Esophagus muscularis mucosa (tissue), 4 donors: ENCODE results near the gene DYNC2LI1. TPM values are rescaled to one million over a fixed set of nuclear protein-coding genes. Genes with fewer than 3 reads are reported as not detected.

Experiments
- DNase-seq: peaks from one replicate; pipeline ENCODE4 v3.0.0-alpha.2; 2017; ENCODE audit errors: extremely low spot score
- H3K27ac ChIP-seq, 4 donors: fragments of 200-600 bp; sonication (generic); replicated peaks in 1 of 4; 1 replicate in 3 of 4; 2 replicates in 1 of 4; pipeline ENCODE4 v1.5.1; 2016 to 2019; ENCODE audit warnings: mild to moderate bottlenecking in 1 of 4
- H3K27me3 ChIP-seq, 4 donors: fragments of 200-600 bp; sonication (generic); one replicate each; pipeline versions ENCODE4 v1.5.1 to v1.6.0; 2016 to 2019
- H3K36me3 ChIP-seq, 4 donors: fragments of 200-600 bp; sonication (generic); one replicate each; pipeline ENCODE4 v1.5.1; 2016 to 2019
- H3K4me1 ChIP-seq, 4 donors: fragments of 200-600 bp; sonication (generic); one replicate each; pipeline ENCODE4 v1.5.1; 2016 to 2019
- H3K4me3 ChIP-seq, 4 donors: fragments of 200-600 bp; sonication (generic); 1 replicate in 2 of 4; 2 replicates in 2 of 4; pipeline ENCODE4 v1.5.1; 2016 to 2019; ENCODE audit warnings: mild to moderate bottlenecking in 4 of 4, moderate library complexity in 1 of 4
- H3K9me3 ChIP-seq, 4 donors: fragments of 200-600 bp; sonication (generic); 1 replicate in 3 of 4; 2 replicates in 1 of 4; pipeline ENCODE4 v1.5.1; 2016 to 2019
- CTCF ChIP-seq, 3 experiments: fragments of 200-600 bp in 2 of 3; fragments of 450-650 bp in 1 of 3; sonication (generic) in 2 of 3; IDR thresholded peaks; one replicate each; pipeline ENCODE4 v1.5.1; 2017 to 2019; ENCODE audit warnings: antibody characterized with exemption in 3 of 3, mild to moderate bottlenecking in 2 of 3, moderate library complexity in 1 of 3
- EP300 ChIP-seq: sonication (generic); formaldehyde crosslinking; IDR thresholded peaks from one replicate; pipeline ENCODE4 v1.6.1; 2017; ENCODE audit warnings: antibody characterized with exemption
- POLR2A ChIP-seq: fragments of 450-650 bp; IDR thresholded peaks from one replicate; pipeline ENCODE4 v1.6.1; 2017; ENCODE audit warnings: antibody characterized with exemption, moderate library complexity, mild to moderate bottlenecking, low read depth
- POLR2AphosphoS5 ChIP-seq, 2 donors: sonication (generic); formaldehyde crosslinking; IDR thresholded peaks; one replicate each; pipeline ENCODE4 v1.6.1; 2017; ENCODE audit warnings: antibody characterized with exemption in 2 of 2
- WGBS: methylation state at CpG from one replicate; pipeline ENCODE4 v1.1.5; 2018; 5-methylcytosine and 5-hydroxymethylcytosine counted together
- intact Hi-C: fragments of 100-400 bp; cut with DNase I; formaldehyde crosslinking; loops from one replicate; pipeline ENCODE4 v1.15.1; 2023
- total RNA-seq, 4 donors: library from RNA; depleted of rRNA; stranded (reverse); fragments of >200 nt; gene quantifications; one replicate each; pipeline versions ENCODE4 v1.1.0 to v1.2.1, GENCODE V29; 2016

DYNC2LI1 gene
- total RNA-seq, 4 donors from 2014 or later: 15.6 to 19.1 (median 17.7) TPM

DNA sequence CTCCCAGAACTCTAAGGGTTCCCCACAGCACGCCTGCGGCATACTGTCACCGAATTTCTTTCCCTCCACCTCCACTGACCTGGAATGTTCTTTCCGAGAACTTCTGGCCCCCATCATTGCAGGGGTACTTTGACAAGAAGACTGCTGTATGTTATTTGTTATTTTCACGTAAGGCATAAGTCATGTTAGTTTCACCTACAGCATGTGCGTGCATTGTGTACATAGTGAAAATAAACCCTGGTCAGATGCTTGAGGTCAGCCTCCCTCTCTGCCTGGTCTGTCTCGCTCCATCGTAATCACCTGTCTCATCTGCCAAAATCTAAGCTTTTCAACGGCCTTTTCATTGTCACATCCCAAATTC, 69.0 kb downstream of the DYNC2LI1 start:
- no peak overlapping the region for H3K4me3 ChIP-seq
- H3K9me3 ChIP-seq: no peaks in the 10 kb centered on the region
- intact Hi-C loops: no loop called here
- no peaks in the 10 kb centered on the region for H3K27me3 ChIP-seq
- WGBS: 77% methylated on average over 9 of the region's 9 CpGs
- H3K27ac ChIP-seq: no peak overlapping the region
- no peaks in the 10 kb centered on the region for H3K4me1 ChIP-seq
- no peaks in the 10 kb centered on the region for H3K36me3 ChIP-seq
- TF ChIP-seq POLR2A: no peak
- no peak for TF ChIP-seq EP300
- TF ChIP-seq CTCF (IDR thresholded peaks at IDR 0.05): no peak
- no peak for TF ChIP-seq POLR2AphosphoS5 (IDR thresholded peaks at IDR 0.05)
- DNase-seq: no peak

- intact Hi-C loops: no loop called here
- no peaks in the 10 kb centered on the region for H3K36me3 ChIP-seq
- TF ChIP-seq POLR2A: no peak
- TF ChIP-seq CTCF (IDR thresholded peaks at IDR 0.05): no peak
- TF ChIP-seq EP300: no peak
- no peak for TF ChIP-seq POLR2AphosphoS5 (IDR thresholded peaks at IDR 0.05)
- WGBS: 81% methylated on average over 1 of the region's 1 CpG
- no peaks in the 10 kb centered on the region for H3K9me3 ChIP-seq
- H3K4me3 ChIP-seq: no peak overlapping the region
- no peaks in the 10 kb centered on the region for H3K27me3 ChIP-seq
- H3K4me1 ChIP-seq: no peaks in the 10 kb centered on the region
- no peak overlapping the region for H3K27ac ChIP-seq
- DNase-seq: no peak
Measured at GRCh38 chr2:43845181-43845580, 71.3 kb downstream of the DYNC2LI1 start.

- peaks cover 0 to 3% (median 0%) of the 10 kb centered on the region in 4 donors for H3K27me3 ChIP-seq
- DNase-seq: peak; percentile 82
- H3K4me1 ChIP-seq: no peaks in the 10 kb centered on the region
- TF ChIP-seq POLR2AphosphoS5 (IDR thresholded peaks at IDR 0.05) (no peak), EP300 (no peak), CTCF (IDR thresholded peaks at IDR 0.05) (no peak), POLR2A (no peak)
- no peak overlapping the region for H3K4me3 ChIP-seq
- H3K9me3 ChIP-seq: no peaks in the 10 kb centered on the region
- no peaks in the 10 kb centered on the region for H3K36me3 ChIP-seq
- intact Hi-C loops: no loop called here
- no peak overlapping the region for H3K27ac ChIP-seq
- WGBS: 90% methylated on average over 5 of the region's 5 CpGs
Measured at GRCh38 chr2:43846140-43846793, 72.4 kb downstream of the DYNC2LI1 start.

DNA sequence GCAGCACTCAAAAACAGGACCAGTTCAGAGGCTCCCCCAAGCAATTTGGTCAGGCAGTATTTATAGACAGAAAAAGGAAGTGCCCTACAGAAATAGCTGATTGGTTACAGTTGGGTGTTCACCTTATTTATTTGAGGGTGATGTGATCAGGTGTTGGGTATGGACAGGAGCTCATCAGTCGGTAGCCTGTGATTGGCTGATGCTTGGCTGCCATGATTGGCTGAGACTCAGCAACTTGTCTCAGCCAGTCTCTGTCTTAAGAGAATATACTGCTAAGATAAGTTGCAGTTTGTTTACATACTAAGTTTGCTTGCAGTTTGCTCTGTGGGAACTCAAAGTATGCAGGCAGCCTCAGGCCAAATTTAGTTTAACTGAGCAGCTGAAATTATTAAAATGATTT, 74.4 kb downstream of the DYNC2LI1 start:
- 78% methylated on average over 1 of the region's 1 CpG for WGBS
- H3K27me3 ChIP-seq: peaks cover 0 to 22% (median 0%) of the 10 kb centered on the region in 4 donors
- H3K9me3 ChIP-seq: no peaks in the 10 kb centered on the region
- no peaks in the 10 kb centered on the region for H3K36me3 ChIP-seq
- H3K27ac ChIP-seq: no peak overlapping the region
- TF ChIP-seq POLR2AphosphoS5 (IDR thresholded peaks at IDR 0.05) (no peak), POLR2A (no peak), CTCF (IDR thresholded peaks at IDR 0.05) (no peak), EP300 (no peak)
- H3K4me3 ChIP-seq: no peak overlapping the region
- no peak for DNase-seq
- H3K4me1 ChIP-seq: no peaks in the 10 kb centered on the region
- intact Hi-C loops: no loop called here
